Stomach (tissue), 9 donors: Measurements from ENCODE around the gene FOXP3. TPM values are rescaled to one million over a fixed set of nuclear protein-coding genes. Genes with fewer than 3 reads are reported as not detected.

Experiments
- DNase-seq, 2 donors: peaks; one replicate each; pipeline versions ENCODE4 v3.0.0 to v3.0.0-alpha.2; 2013 to 2019
- H3K27ac ChIP-seq, 5 donors: fragments of 200-600 bp in 4 of 5; sonication (generic) in 4 of 5; one replicate each; pipeline ENCODE4 v1.5.1; 2013 to 2019; ENCODE audit warnings: mild to moderate bottlenecking in 1 of 5, moderate library complexity in 1 of 5
- H3K27me3 ChIP-seq, 3 donors: fragments of 200-600 bp; sonication (generic); one replicate each; pipeline ENCODE4 v1.5.1; 2017 to 2019; ENCODE audit warnings: mixed run types in 1 of 3
- H3K36me3 ChIP-seq, 4 donors: fragments of 200-600 bp; sonication (generic); 1 replicate in 3 of 4; 2 replicates in 1 of 4; pipeline ENCODE4 v1.5.1; 2016 to 2019
- H3K4me1 ChIP-seq, 4 donors: fragments of 200-600 bp; sonication (generic); one replicate each; pipeline ENCODE4 v1.5.1; 2016 to 2019
- H3K4me3 ChIP-seq, 4 donors: fragments of 200-600 bp; sonication (generic) in 3 of 4; one replicate each; pipeline ENCODE4 v1.5.1; 2016 to 2019; ENCODE audit warnings: mild to moderate bottlenecking in 1 of 4
- H3K9me3 ChIP-seq, 4 donors: fragments of 200-600 bp; sonication (generic); one replicate each; pipeline ENCODE4 v1.5.1; 2016 to 2019
- EP300 ChIP-seq: sonication (generic); formaldehyde crosslinking; IDR thresholded peaks from one replicate; pipeline ENCODE4 v1.6.1; 2017; ENCODE audit warnings: antibody characterized with exemption
- POLR2A ChIP-seq, 4 donors: fragments of 450-650 bp; IDR thresholded peaks; one replicate each; pipeline ENCODE4 v1.6.1; 2016; ENCODE audit warnings: antibody characterized with exemption in 4 of 4, control low read depth in 2 of 4, mild to moderate bottlenecking in 1 of 4, moderate library complexity in 1 of 4
- POLR2AphosphoS5 ChIP-seq, 3 donors: sonication (generic); formaldehyde crosslinking; IDR thresholded peaks; one replicate each; pipeline ENCODE4 v1.6.1; 2016; ENCODE audit warnings: antibody characterized with exemption in 3 of 3
- WGBS, 5 donors: extraction: QIAGEN DNeasy Blood & Tissue Kit in 3 of 5; methylation state at CpG; one replicate each; pipeline versions ENCODE4 v1.1.5 to v1.1.7; 2013 to 2018; 5-methylcytosine and 5-hydroxymethylcytosine counted together
- intact Hi-C: fragments of 100-400 bp; cut with DNase I; formaldehyde crosslinking; loops from one replicate; pipeline ENCODE4 v1.15.1; 2023; ENCODE audit warnings: low total_unique reads
- polyA plus RNA-seq, 3 donors: library from polyadenylated mRNA; stranded (reverse); fragments of 200-250 nt; gene quantifications; one replicate each; pipeline ENCODE4 v1.2.3, GENCODE V29; 2013
- total RNA-seq, 5 donors: library from RNA; depleted of rRNA; stranded (reverse); fragments of >200 nt; gene quantifications; one replicate each; pipeline versions ENCODE4 v1.1.0 to v1.2.3, GENCODE V29; 2014 to 2016
- TF ChIP-seq, protein P1 (sequence below), 7 experiments: fragments of 450-650 bp in 4 of 7; fragments of 200-600 bp in 3 of 7; sonication (generic) in 3 of 7; IDR thresholded peaks; one replicate each; pipeline ENCODE4 v1.5.1; 2016 to 2019; ENCODE audit warnings: antibody characterized with exemption in 7 of 7, control low read depth in 2 of 7, mild to moderate bottlenecking in 1 of 7
- donor health status: healthy with polysubstance abuse.
- donor health status: Bipolar disorder and iron deficiency.
- donor health status: healthy.

The FOXP3 gene
- total and polyA plus RNA-seq, 8 donors: 0.12 to 0.88 TPM; not detected in 6

DNA sequence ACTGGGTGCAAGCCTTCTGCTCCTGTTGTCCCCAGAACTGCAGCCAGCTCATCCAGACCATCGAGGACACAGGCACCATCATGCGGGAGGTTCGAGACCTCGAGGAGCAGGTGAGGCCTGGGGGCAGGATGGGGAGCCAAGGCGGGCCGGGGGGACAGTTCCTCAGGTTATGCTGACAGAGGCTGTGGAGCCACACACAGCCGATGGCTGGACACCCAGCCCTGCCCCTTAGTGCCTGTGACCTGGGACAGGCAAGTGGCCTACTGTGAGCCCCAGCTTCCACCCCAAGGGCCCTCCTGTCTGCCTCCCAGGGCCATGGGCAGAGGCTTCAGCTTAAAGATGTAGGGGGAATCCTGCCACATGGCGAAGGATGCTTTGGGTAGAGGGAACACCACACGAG is 14.9 kb downstream of the FOXP3 start:
- WGBS, 5 donors: 80 to 91% (median 87%) methylated on average over 4 to 9 of the region's 9 CpGs
- Histone ChIP-seq H3K27ac (no peak overlapping the region), H3K9me3 (no peaks in the 10 kb centered on the region), H3K27me3 (no peaks in the 10 kb centered on the region), H3K4me1 (no peaks in the 10 kb centered on the region), H3K36me3 (peaks cover 0 to 61% (median 57%) of the 10 kb centered on the region in 4 donors), H3K4me3 (no peak overlapping the region)
- intact Hi-C loops: no loop called here
- no peak for DNase-seq
- TF ChIP-seq, protein P1, sequence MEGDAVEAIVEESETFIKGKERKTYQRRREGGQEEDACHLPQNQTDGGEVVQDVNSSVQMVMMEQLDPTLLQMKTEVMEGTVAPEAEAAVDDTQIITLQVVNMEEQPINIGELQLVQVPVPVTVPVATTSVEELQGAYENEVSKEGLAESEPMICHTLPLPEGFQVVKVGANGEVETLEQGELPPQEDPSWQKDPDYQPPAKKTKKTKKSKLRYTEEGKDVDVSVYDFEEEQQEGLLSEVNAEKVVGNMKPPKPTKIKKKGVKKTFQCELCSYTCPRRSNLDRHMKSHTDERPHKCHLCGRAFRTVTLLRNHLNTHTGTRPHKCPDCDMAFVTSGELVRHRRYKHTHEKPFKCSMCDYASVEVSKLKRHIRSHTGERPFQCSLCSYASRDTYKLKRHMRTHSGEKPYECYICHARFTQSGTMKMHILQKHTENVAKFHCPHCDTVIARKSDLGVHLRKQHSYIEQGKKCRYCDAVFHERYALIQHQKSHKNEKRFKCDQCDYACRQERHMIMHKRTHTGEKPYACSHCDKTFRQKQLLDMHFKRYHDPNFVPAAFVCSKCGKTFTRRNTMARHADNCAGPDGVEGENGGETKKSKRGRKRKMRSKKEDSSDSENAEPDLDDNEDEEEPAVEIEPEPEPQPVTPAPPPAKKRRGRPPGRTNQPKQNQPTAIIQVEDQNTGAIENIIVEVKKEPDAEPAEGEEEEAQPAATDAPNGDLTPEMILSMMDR (IDR thresholded peaks at IDR 0.05): no peak
- TF ChIP-seq POLR2A (IDR thresholded peaks at IDR 0.05) (no peak), POLR2AphosphoS5 (IDR thresholded peaks at IDR 0.05) (no peak), EP300 (no peak)

DNA sequence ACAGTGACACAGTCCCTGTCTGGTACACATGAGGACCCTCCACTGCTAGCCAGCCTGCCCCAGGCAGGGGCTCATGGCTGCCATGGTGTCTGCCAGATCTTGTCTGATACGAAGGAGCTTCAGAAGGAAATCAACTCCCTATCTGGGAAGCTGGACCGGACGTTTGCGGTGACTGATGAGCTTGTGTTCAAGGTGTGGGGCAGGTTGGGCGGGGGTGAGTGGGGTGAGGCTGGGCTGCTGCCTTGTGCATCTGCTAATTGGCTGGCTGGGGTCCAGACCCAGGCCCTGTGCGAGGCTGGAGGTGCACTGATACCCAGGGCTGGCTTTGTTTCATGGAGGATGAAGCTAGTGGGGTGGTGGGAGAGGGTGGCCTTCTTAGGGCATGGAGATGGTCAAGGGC is 15.4 kb downstream of the FOXP3 start:
- H3K36me3 ChIP-seq: peaks cover 0 to 67% (median 63%) of the 10 kb centered on the region in 4 donors
- no peak overlapping the region for H3K4me3 ChIP-seq
- intact Hi-C loops: no loop called here
- TF ChIP-seq POLR2A (IDR thresholded peaks at IDR 0.05): no peak
- TF ChIP-seq, protein P1 (IDR thresholded peaks at IDR 0.05): no peak
- TF ChIP-seq POLR2AphosphoS5 (IDR thresholded peaks at IDR 0.05): no peak
- H3K9me3 ChIP-seq: no peaks in the 10 kb centered on the region
- no peaks in the 10 kb centered on the region for H3K4me1 ChIP-seq
- no peaks in the 10 kb centered on the region for H3K27me3 ChIP-seq
- WGBS, 5 donors: 50 to 91% (median 77%) methylated on average over 2 to 6 of the region's 6 CpGs
- no peak overlapping the region for H3K27ac ChIP-seq
- DNase-seq: no peak

DNA sequence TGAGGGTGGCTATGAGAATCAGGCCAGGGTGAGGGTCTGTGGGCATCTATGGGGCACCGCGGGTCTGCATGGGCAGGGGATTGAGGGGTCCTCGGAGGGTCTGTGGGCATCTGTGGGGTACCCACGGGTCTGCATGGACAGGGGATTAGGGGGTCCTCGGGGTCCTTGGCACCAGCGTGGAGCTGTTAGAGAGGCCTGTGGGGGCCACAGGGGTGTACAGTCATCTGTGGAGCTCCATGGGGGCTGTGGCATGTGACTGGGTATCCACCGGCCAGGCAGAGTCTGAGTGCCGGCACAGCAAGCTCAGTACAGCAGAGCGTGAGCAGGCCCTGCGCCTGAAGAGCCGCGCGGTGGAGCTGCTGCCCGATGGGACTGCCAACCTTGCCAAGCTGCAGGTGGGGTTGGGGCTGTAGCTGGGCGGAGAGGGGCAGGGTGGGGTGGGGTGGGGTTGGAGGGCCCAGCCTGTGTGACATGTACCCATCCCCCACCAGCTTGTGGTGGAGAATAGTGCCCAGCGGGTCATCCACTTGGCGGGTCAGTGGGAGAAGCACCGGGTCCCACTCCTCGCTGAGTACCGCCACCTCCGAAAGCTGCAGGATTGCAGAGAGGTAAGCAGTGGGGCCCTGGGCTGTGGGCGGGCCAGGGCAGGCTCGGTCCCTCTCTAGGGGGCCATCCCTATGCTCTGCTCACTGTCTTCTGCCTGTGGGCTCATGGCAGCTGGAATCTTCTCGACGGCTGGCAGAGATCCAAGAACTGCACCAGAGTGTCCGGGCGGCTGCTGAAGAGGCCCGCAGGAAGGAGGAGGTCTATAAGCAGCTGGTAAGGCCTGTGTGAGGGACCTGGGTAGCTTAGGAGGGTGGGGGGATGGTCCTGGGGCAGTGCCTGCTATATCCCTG is 16.3 kb downstream of the FOXP3 start:
- no peak for DNase-seq

DNA sequence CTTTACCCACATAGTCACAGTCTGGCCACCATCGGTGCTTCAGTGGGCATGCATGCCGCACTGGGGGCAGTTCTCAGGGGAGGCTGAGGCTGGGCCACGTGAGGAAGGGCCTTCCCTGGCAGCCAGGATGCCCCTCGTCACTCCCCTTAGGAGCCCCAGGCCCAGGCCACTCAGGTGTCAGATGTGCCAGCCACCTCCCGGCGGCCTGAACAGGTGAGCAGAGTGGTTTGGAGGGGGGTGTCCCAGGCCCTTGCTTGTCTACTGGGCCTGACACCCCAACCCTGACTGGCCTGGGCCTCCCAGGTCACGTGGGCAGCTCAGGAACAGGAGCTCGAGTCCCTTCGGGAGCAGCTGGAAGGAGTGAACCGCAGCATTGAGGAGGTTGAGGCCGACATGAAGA is 17.2 kb downstream of the FOXP3 start:
- no peaks in the 10 kb centered on the region for H3K27me3 ChIP-seq
- intact Hi-C loops: no loop called here
- no peak for DNase-seq
- no peak overlapping the region for H3K4me3 ChIP-seq
- TF ChIP-seq, protein P1 (IDR thresholded peaks at IDR 0.05): no peak
- TF ChIP-seq EP300 (no peak), POLR2AphosphoS5 (IDR thresholded peaks at IDR 0.05) (no peak), POLR2A (IDR thresholded peaks at IDR 0.05) (no peak)
- 78 to 100% (median 96%) methylated on average over 4 to 11 of the region's 11 CpGs for WGBS, 5 donors
- peaks cover 0 to 84% (median 80%) of the 10 kb centered on the region in 4 donors for H3K36me3 ChIP-seq
- H3K27ac ChIP-seq: no peak overlapping the region
- no peaks in the 10 kb centered on the region for H3K9me3 ChIP-seq
- H3K4me1 ChIP-seq: no peaks in the 10 kb centered on the region

More for the DNA sequence above, 16.3 kb downstream of the FOXP3 start:
- peaks cover 0 to 76% (median 72%) of the 10 kb centered on the region in 4 donors for H3K36me3 ChIP-seq
- no peaks in the 10 kb centered on the region for H3K9me3 ChIP-seq
- H3K4me3 ChIP-seq: no peak overlapping the region
- 72 to 92% (median 83%) methylated on average over 5 to 28 of the region's 28 CpGs for WGBS, 5 donors
- TF ChIP-seq, protein P1 (IDR thresholded peaks at IDR 0.05): no peak
- TF ChIP-seq POLR2AphosphoS5 (IDR thresholded peaks at IDR 0.05) (no peak), POLR2A (IDR thresholded peaks at IDR 0.05) (no peak), EP300 (no peak)
- no peak overlapping the region for H3K27ac ChIP-seq
- intact Hi-C loops: no loop called here
- no peaks in the 10 kb centered on the region for H3K27me3 ChIP-seq
- H3K4me1 ChIP-seq: no peaks in the 10 kb centered on the region
